A673 (cell line): ENCODE results near the gene DPH3. TPM values are rescaled to one million over a fixed set of nuclear protein-coding genes. Genes with fewer than 3 reads are reported as not detected.

Experiments used
- BruUV-seq: library from RNA; stranded (reverse); fragments of 400-500 nt; replicated peaks from 2 replicates; lab custom pipeline; 2021; lab: Mats Ljungman, UMichigan
- CTCF ChIA-PET: fragments of 300-600 bp; sonication (Branson Sonifier 250); formaldehyde crosslinking; loops from one replicate; lab custom pipeline; 2022; ENCODE audit warnings: antibody characterized with exemption; lab: Charles Lee
- POLR2A ChIA-PET: fragments of 300-600 bp; sonication (Branson Sonifier 250); formaldehyde crosslinking; loops from one replicate; lab custom pipeline; 2022; ENCODE audit warnings: antibody characterized with exemption; ENCODE audit not compliant: low non-redundant PET; lab: Charles Lee
- DNase-seq: peaks from one replicate; pipeline ENCODE4 v3.0.0-alpha.2; 2015; ENCODE audit warnings: low spot score
- H3K27ac ChIP-seq: fragments of 200-600 bp; sonication (generic); 2 replicates; pipeline ENCODE4 v1.5.1; 2016; ENCODE audit warnings: mixed run types, low read depth, mild to moderate bottlenecking, mixed read lengths, antibody characterized with exemption, low read length; ENCODE audit not compliant: poor library complexity, severe bottlenecking
- H3K27me3 ChIP-seq: fragments of 200-600 bp; sonication (generic); replicated peaks from 2 replicates; pipeline ENCODE4 v1.6.1; 2017; ENCODE audit warnings: mixed run types, low read depth, mild to moderate bottlenecking, mixed read lengths, antibody characterized with exemption, low read length; ENCODE audit not compliant: insufficient read depth, poor library complexity
- H3K36me3 ChIP-seq: fragments of 200-600 bp; sonication (generic); 2 replicates; pipeline ENCODE4 v1.6.1; 2016; ENCODE audit warnings: mixed run types, mild to moderate bottlenecking, mixed read lengths, antibody characterized with exemption, low read length; ENCODE audit not compliant: insufficient read depth, poor library complexity, severe bottlenecking
- H3K4me1 ChIP-seq: fragments of 200-600 bp; sonication (generic); 2 replicates; pipeline ENCODE4 v1.6.1; 2017; ENCODE audit warnings: mixed run types, mild to moderate bottlenecking, mixed read lengths, antibody characterized with exemption, low read length; ENCODE audit not compliant: insufficient read depth, poor library complexity, severe bottlenecking
- H3K4me3 ChIP-seq: fragments of 200-600 bp; sonication (generic); 2 replicates; pipeline ENCODE4 v1.5.1; 2016; ENCODE audit warnings: low read depth, mixed run types, mild to moderate bottlenecking, mixed read lengths, low read length; ENCODE audit not compliant: poor library complexity, severe bottlenecking
- H3K9me3 ChIP-seq: fragments of 200-600 bp; sonication (generic); 2 replicates; pipeline ENCODE4 v1.6.1; 2016; ENCODE audit warnings: mixed run types, low read depth, mild to moderate bottlenecking, mixed read lengths, antibody characterized with exemption, low read length; ENCODE audit not compliant: poor library complexity, severe bottlenecking
- CTCF ChIP-seq: fragments of 300-800, 200-600 bp; sonication (generic); conservative IDR thresholded peaks from 2 replicates; pipeline ENCODE4 v1.5.1; 2017; ENCODE audit warnings: low read depth, mild to moderate bottlenecking, antibody characterized with exemption, low read length, moderate library complexity, mixed read lengths
- EZH2 ChIP-seq: fragments of 200-600 bp; sonication (generic); IDR thresholded peaks from 2 replicates; pipeline ENCODE4 v1.6.1; 2017; ENCODE audit warnings: borderline replicate concordance, low read depth, mild to moderate bottlenecking, mixed read lengths, antibody characterized with exemption, low read length; ENCODE audit not compliant: poor library complexity, severe bottlenecking
- intact Hi-C: fragments of 100-400 bp; cut with micrococcal nuclease; formaldehyde crosslinking; loops from one replicate; pipeline ENCODE4 v1.10.0; 2022; ENCODE audit not compliant: unreplicated experiment
- total RNA-seq: library from RNA; stranded (reverse); gene quantifications from 2 replicates; pipeline ENCODE4 v1.2.3, GENCODE V29; 2021

Gene DPH3
- total RNA-seq, 1 experiment from 2014 or later: 26.4 TPM

- DNase-seq: no peak
- no TSS peak for BruUV-seq
- Histone ChIP-seq H3K27ac (no peak overlapping the region), H3K27me3 (no peaks in the 10 kb centered on the region), H3K36me3 (peaks cover 19% of the 10 kb centered on the region), H3K4me1 (no peaks in the 10 kb centered on the region), H3K4me3 (no peak overlapping the region), H3K9me3 (no peaks in the 10 kb centered on the region)
- TF ChIP-seq CTCF (no peak), EZH2 (no peak)
- ChIA-PET CTCF (no interaction called here), POLR2A (no interaction called here)
- intact Hi-C loops: no loop called here
Observed at GRCh38 chr3:16255726-16256125, 9.0 kb downstream of the DPH3 start.

DNA sequence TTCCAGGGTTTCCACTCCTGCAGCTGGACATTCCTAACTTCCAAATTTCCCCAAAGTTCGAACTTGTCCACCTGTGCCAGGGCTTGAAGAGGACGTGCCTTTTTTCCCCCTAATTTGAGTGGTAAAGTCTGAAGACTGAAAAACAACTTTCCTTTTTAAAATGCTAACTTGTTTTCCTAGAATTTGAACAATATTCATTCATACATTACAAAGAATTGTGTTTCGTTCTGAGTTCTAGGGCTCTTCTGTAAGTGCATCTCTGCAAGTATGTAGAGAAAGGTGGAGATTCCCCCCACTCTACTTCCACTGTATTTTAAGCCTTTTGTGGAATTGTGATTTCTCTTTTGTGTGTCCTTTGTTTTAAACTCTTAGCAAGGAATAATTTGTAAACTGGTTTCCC lies 9.4 kb downstream of the DPH3 start:
- Histone ChIP-seq H3K27ac (no peak overlapping the region), H3K36me3 (peaks cover 16% of the 10 kb centered on the region), H3K4me1 (no peaks in the 10 kb centered on the region), H3K9me3 (no peaks in the 10 kb centered on the region), H3K27me3 (no peaks in the 10 kb centered on the region), H3K4me3 (no peak overlapping the region)
- no peak for DNase-seq
- TF ChIP-seq CTCF: no peak
- no peak for TF ChIP-seq EZH2
- BruUV-seq: no TSS peak
- POLR2A ChIA-PET: no interaction called here
- intact Hi-C loops: no loop called here
- CTCF ChIA-PET: no interaction called here

DNA sequence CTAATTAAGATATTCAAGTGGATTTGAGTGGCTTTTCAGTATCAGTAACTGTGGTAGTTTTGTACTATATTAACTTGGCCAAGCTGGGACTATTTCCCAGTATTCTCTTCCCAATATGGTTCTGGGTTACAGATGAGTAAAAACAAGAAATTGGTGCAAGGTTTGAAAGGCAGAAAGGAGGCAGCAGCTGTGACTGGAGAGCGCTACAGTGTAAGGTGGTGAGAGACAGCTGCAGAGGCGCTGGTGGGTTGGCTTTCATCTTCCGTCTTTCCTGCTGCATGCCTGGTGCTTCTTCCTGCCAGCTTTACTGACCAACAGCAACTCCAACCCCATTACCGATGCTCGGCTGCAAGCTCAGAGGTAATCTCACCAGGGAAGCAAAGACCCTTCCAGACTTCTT lies 9.8 kb downstream of the DPH3 start:
- TF ChIP-seq EZH2 (no peak), CTCF (no peak)
- Histone ChIP-seq H3K27ac (no peak overlapping the region), H3K4me1 (no peaks in the 10 kb centered on the region), H3K27me3 (no peaks in the 10 kb centered on the region), H3K36me3 (peaks cover 12% of the 10 kb centered on the region), H3K9me3 (no peaks in the 10 kb centered on the region), H3K4me3 (no peak overlapping the region)
- DNase-seq: no peak
- ChIA-PET POLR2A (no interaction called here), CTCF (no interaction called here)
- intact Hi-C loops: no loop called here
- no TSS peak for BruUV-seq

GRCh38 chr3:16253601-16254000 lies 11.1 kb downstream of the DPH3 start:
- ChIA-PET POLR2A (no interaction called here), CTCF (no interaction called here)
- Histone ChIP-seq H3K36me3 (no peaks in the 10 kb centered on the region), H3K27ac (no peak overlapping the region), H3K4me3 (no peak overlapping the region), H3K27me3 (no peaks in the 10 kb centered on the region), H3K9me3 (no peaks in the 10 kb centered on the region), H3K4me1 (no peaks in the 10 kb centered on the region)
- no peak for DNase-seq
- intact Hi-C loops: no loop called here
- TF ChIP-seq CTCF (no peak), EZH2 (no peak)
- BruUV-seq: no TSS peak
